Stimulated activated CD4-positive, alpha-beta T cell treated with anti-CD3 and anti-CD28 coated beads, TNF-alpha, amount 100 ng/mL, for 24 hours (primary cell): Measurements from ENCODE around the gene TRIM33.
"Not testable (repeated sequence)": the region's sequence is repeated elsewhere in the genome, so short reads cannot be mapped to it uniquely, and the experiment has no call there.

ENCODE experiments used
- DNase-seq, 3 experiments: peaks; one replicate each; pipeline ENCODE4 v3.0.0-alpha.2; 2020; ENCODE audit warnings: low read depth in 3 of 3

TRIM33 gene

DNA sequence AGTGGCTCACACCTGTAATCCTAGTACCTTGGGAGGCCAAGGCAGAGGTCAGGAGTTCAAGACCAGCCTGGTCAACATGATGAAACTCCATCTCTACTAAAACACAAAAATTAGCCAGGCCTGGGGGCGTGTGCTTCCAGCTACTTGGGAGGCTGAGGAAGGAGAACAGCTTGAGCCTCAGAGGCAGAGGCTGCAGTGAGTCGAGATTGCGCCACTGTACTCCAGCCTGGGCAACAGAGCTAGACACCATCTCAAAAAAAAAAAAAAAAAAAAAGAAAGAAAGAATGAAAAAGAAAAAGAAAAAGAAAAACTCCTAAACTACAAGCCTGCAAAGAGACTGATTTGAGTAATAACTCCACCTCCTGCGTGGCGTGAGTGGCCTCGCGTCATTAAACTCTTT, 92.1 kb downstream of the TRIM33 start:
- not testable (repeated sequence) for DNase-seq

GRCh38 chr1:114397601-114398000, 113.4 kb downstream of the TRIM33 start:
- DNase-seq: no peak

GRCh38 chr1:114395863-114396262, 115.1 kb downstream of the TRIM33 start:
- DNase-seq: no peak

DNA sequence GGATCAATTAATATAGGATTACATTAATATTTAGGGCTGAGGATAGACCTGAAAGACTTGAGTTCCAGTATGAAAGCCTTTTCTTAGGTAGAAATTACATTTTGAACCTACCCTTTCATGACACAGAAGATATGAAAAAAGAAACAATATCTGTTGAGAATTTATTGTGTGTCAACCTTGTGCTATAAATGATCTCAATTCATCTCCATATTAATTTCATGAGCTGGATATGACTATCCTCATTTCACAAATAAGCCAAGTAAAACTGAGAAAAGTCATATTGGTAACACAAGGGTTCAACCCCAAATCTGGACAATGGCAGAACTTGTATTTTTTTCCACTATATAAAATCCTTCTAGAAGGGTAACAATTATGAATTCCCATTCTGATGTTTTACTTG, 120.0 kb downstream of the TRIM33 start:
- no peak for DNase-seq

DNA sequence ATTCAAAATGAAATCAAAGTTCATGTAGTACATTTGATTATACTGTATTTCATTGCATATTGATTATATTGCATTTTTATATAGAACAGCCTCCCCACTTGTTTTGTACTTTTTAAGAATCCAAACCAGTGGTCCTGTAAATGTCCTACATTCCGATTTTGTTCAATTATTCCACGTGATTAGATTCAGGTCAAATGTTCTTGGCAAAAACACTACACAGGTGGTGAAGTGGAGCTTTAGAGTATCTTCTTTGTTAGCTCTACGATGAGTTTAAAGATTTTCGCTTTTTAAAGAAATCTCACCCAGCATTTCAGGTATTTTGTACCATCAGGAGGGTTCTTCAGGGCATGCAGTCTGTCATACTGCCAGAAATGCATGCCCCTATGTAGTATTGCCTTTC, 120.6 kb downstream of the TRIM33 start:
- no peak for DNase-seq

- no peak for DNase-seq
These were observed 122.5 kb downstream of the TRIM33 start for GRCh38 chr1:114388432-114389003.

GRCh38 chr1:114387585-114387984, 123.4 kb downstream of the TRIM33 start:
- not testable (repeated sequence) for DNase-seq

DNA sequence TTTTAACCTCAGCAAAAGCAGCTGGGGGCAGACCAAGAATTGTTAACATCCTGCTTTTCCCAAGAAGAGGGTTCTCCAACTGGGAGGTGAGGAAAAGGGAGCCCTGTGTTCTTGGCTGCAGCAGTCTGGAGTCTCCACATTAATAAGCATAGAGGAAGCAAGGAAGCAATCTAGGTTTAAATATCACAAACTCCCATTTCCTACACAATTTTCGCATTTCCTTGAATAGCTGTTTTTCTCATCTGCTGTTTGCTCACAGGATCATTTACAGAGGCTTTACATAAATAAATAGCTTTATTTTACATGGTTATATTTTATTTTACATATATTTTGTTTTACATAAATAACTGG, 124.0 kb downstream of the TRIM33 start:
- DNase-seq: no peak

DNA sequence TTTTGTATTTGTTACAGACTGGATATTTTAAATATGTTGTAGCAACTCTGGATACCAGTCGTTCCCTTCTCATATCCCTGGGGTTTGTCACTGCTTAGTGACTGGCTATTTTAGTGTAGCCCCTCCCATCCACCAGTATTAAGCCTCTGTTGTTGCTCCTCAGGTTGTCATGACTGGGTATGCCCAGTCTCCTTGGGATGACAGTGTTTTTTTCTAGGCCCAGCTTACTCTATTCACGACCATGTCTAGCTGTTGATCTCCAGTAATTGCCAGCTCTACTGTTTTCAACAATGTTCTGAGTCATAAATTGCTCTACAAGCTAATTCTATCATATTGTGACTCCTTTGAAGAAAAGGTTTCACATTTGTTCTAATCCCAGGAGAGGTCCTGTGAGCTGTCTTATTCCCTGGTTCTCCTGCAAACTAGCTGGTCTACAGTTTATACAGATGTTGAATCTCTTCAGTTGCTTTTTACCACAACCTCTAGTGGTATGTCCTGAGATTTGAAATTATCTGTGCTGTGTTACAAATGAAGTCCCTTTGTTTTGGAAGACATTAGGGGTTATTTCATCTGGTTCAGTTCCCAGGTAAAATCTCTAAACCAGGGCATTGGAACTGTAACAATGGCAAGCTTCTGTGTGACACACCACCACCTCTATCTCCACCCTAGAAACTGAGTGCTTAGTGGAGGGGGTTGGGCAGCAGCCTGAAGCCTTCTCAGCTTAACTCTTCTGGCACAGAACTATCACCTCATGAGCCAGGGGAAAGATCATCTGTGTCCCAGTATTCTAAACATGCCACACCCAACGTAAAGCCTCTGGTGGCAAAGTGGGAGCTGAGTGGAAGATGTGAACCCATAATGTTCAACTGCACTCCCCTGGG, 124.6 kb downstream of the TRIM33 start:
- no peak for DNase-seq

- no peak for DNase-seq
These were observed 126.1 kb downstream of the TRIM33 start for GRCh38 chr1:114384922-114385321.

DNA sequence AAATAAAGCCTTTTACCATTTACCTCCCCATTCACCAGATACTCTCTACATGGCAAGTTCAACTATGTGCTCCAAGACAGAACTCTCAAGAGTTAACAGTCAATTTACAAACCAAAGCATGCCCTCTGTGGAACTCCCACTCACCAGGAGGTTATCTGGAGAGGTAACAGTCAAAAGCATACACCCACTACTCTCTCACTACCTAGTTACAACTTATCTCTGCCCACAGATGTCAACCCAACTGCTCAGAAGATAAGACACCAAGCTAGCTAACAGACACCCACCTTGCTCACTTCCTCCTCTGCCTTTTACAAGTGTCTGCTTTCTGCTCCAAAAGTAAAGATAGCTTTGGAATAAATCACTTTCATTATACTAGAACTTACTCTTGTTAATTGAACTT, 131.0 kb downstream of the TRIM33 start:
- DNase-seq: no peak

DNA sequence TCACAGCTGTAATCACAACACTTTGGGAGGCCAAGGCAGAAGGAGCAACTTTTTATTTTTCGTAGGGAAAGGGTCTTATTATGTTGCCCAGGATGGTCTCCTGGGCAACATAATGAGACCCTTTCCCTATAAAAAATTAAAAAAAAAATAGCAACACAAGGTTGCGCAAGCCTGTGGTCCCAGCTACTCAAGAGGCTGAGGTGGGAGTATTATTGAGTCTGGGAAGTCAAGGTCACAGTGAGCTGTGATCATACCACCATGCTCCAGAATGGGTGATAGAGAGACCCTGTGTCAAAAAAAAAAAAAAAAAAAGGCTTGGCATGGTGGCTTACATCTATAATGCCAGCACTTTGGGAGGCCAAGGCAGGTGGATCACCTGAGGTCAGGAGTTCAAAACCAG, 131.6 kb downstream of the TRIM33 start:
- no peak for DNase-seq

DNA sequence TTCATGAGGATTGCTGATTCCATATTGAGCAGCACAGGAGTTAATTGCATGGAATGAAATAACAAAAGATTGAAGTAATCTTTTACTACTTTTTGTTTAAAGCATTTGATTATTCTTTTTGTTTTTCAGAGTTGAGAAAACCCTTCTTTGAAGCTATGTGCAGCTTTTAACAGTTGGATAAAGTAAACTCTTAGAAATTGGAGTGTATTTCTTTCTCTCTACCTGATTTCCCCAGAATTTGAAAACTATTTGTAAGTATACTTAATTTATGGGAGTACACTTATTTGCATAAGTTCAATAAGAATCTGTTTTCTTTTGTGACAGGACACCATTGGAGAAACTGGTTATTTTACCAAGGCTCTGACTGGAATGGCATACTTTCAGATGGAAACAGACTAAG, 133.6 kb downstream of the TRIM33 start:
- no peak for DNase-seq

GRCh38 chr1:114369930-114370329, 141.1 kb downstream of the TRIM33 start:
- DNase-seq: no peak

DNA sequence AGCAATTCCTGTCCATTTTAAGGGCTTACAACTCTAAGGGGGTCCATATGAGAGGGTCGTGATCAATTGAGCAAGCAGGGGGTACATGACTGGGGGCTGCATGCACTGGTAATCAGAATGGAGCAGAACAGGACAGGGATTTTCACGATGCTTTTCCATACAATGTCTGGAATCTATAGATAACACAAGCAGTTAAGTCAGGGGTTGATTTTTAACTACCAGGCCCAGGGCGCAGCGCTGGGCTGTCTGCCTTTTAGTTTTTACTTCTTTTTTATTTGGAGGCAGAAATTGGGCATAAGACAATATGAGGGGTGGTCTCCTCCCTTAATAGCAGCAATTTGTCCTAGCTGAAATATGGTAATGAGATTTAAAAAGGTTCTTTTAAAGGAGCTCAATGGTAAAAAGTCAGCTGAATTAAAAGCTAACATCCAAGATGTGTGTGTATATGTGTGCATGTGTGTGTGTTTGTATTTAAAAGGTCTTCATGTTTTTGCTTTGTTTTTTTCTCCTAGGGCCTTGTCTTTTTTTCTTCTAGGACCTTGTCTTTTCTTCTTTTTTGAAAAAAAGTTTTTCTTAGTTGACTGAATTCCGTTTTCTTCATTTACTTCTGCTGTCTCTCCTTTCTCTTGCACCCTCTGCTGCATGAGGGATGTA, 141.6 kb downstream of the TRIM33 start:
- not testable (repeated sequence) for DNase-seq

- DNase-seq: no peak
These were observed 142.3 kb downstream of the TRIM33 start for GRCh38 chr1:114368560-114369255.

GRCh38 chr1:114367810-114368209, 143.2 kb downstream of the TRIM33 start:
- DNase-seq: no peak

DNA sequence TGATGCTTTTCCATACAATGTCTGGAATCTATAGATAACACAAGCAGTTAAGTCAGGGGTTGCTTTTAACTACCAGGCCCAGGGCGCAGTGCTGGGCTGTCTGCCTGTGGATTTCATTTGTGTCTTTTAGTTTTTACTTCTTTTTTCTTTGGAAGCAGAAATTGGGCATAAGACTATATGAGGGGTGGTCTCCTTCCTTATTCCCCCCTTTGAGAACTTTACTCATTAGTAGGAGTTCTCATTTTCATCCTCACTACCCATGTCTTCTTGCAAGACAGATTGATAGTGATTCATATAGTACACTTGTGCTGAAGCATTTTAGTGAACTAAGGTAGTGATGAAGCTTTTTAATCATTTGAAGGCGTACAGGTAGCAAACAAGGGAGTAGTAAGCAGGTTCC, 147.8 kb downstream of the TRIM33 start:
- not testable (repeated sequence) for DNase-seq

DNA sequence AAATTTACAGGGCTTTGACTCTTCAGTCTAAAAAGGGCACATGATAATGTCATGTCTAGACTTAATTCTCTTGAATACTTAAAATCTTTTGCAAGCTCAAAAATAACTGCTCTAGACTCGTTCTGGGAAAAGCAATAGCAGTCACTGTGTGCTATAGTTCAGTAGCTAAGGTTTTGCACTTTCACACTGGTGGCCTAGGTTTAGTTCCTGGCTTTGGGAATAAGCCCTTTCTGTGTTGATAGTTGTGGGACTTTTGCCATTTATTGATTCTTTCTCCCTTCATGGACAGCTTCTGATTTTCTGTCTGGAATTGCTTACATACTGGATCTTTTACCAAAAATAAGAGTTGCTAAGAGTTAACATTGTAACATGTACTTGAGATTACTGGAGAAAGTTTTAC, 151.2 kb downstream of the TRIM33 start:
- DNase-seq: no peak

DNA sequence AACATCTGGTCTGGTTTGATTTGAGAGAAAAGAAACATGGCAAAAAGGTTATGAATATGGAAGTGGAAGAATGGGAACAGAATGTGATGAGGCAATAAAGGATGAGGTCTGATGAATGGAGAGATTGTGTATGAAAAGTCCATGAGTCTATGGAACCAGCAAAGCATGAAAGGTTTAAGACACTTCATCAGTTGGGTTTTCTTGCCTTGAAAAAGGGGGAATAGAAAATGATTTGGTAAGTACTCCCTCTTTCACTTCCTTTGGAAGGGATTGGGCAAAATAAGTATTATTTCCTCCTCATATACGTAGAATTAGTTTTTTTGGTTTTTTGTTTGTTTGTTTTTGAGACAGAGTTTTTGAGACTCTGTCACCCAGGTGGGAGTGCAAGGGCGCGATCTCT, 155.8 kb downstream of the TRIM33 start:
- DNase-seq: no peak

DNA sequence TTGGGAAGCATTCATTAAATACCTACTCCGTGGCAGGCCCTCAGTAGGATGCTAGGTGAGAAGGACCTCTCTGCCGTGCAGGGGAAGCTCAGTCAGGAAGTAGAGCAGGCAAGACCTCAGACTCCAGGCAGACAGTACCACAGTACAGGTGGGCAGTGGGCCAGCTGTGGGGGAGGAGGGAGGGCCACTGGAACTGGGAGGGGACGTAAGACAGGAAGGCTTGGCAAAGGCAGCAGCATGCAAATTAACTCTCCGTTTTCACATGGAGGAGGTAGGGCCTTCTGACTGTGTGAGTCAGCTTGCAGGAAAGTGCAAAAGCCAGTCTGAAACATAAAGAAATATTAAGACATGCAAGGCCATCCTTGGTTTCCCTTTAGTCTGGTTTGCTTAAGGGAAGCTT, 157.7 kb downstream of the TRIM33 start:
- DNase-seq: no peak

DNA sequence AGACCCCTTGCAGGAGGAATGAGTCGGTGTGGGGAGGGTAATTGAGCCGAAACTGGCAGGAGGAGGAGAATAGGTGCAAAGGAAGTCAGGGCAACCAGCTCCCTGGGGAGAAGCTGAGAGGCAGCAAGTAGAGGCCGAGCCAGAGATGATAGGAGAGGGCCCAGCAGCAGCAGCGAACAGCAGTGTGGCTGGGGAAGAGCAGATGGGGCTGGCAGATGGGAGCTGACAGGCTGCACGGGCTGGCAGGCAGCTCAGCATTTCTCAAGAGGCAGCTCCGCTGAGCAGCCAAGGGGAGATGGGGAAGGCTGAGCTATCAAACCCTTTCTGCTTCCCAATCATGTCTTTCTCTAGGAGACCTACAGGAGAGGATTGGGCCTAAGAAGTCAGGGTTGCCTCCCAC, 158.2 kb downstream of the TRIM33 start:
- DNase-seq: no peak
